ENCODE results near the gene TADA3. TPM values are rescaled to one million over a fixed set of nuclear protein-coding genes. Genes with fewer than 3 reads are reported as not detected.

TADA3 gene
- total and polyA plus RNA-seq, 9 of the 15 experiments (the other 6 are each of a cell fraction or from before 2014, with no cell fraction given) = 4.1 to 110 (median 74.8) TPM

- H4K20me1 ChIP-seq (replicated peaks; ENCODE audit: control insufficient read depth, insufficient read depth, low read length) = 0 out of 2 replicates have a peak, but pooled peaks cover 3% of the 10 kb centered on the region
- H3K27ac ChIP-seq (ENCODE audit: extremely low read depth, low read depth, low read length) = no peak overlapping the region
- peak in 3 of 4 experiments; percentile 44 to 51 (median 44) for DNase-seq (ENCODE audit: extremely low read depth in 1 of 4, low spot score in 3 of 4)
- H2AFZ ChIP-seq (ENCODE audit: low read depth, low read length) = no peak overlapping the region
- POLR2A ChIA-PET = interaction anchor here (0.6 to 6.7 kb wide), 9 partner anchors 12 to 208 kb away, joined by 3 to 49 read pairs (median 4); partner anchors contain the start of genes ARPC4, EMC3 and TADA3
- peak; percentile 65 for FAIRE-seq
- H3K9ac ChIP-seq (ENCODE audit: insufficient read depth in 1 of 2, low read depth in 2 of 2, low read length in 2 of 2) = no peak overlapping the region
- H3K79me2 ChIP-seq (ENCODE audit: control insufficient read depth, insufficient read depth, low read length) = no peaks in the 10 kb centered on the region
- peaks cover 0 to 8% of the 10 kb centered on the region in 2 experiments; a peak in 2 of 5 replicates for H3K4me1 ChIP-seq (replicated peaks in 1 of 2; ENCODE audit: control insufficient read depth in 2 of 2, insufficient read depth in 2 of 2, low read length in 2 of 2)
- H3K4me2 ChIP-seq (ENCODE audit: insufficient read depth, low read length) = no peak overlapping the region
- CTCF ChIA-PET (ENCODE audit: low intra/inter-chr PET ratio) = no interaction called here
- in situ Hi-C loops (cut with MboI) (no loop called here), intact Hi-C loops (cut with micrococcal nuclease) (no loop called here)
- BruUV-seq (replicated peaks) = no TSS peak
- no peaks in the 10 kb centered on the region for H3K27me3 ChIP-seq (ENCODE audit: control insufficient read depth in 2 of 2, insufficient read depth in 2 of 2, low read length in 2 of 2)
- peaks cover 88% of the 10 kb centered on the region for H3K36me3 ChIP-seq (ENCODE audit: control insufficient read depth, insufficient read depth, low read length)
- no peak overlapping the region for H3K4me3 ChIP-seq
- no peaks in the 10 kb centered on the region for H3K9me3 ChIP-seq (replicated peaks; ENCODE audit: control insufficient read depth, insufficient read depth, low read depth, low read length)
- ATAC-seq = peak; percentile 81
- peaks cover under 1% of the 10 kb centered on the region for H3K9me1 ChIP-seq (ENCODE audit: control insufficient read depth, insufficient read depth, low read length)
- WGBS (ENCODE audit: insufficient coverage, low coverage, missing lambda C conversion rate) = 91% methylated on average over 7 of the region's 7 CpGs
- TF ChIP-seq ATF3 (IDR thresholded peaks at IDR 0.05) = no peak
- TF ChIP-seq ATF3 (CRISPR knock-in tag; conservative IDR thresholded peaks at IDR 0.05) = no peak
- TF ChIP-seq HMG20A (CRISPR knock-in tag; conservative IDR thresholded peaks at IDR 0.05) = no peak
- no peak for TF ChIP-seq ZNF224 (CRISPR knock-in tag; IDR thresholded peaks at IDR 0.05)
- TF ChIP-seq PTRF (tag; IDR thresholded peaks at IDR 0.05) = no peak
- peak; percentile 26 to 55 (median 42); a peak in 3 of 6 replicates for TF ChIP-seq CTCF (IDR thresholded peaks at IDR 0.05 in 2 of 3, conservative IDR thresholded peaks at IDR 0.05 in 1 of 3; ENCODE audit: insufficient read depth in 2 of 3, low read depth in 1 of 3, low read length in 3 of 3)
- TF ChIP-seq BCLAF1 (IDR thresholded peaks at IDR 0.05; ENCODE audit: borderline replicate concordance in 1 of 2, control insufficient read depth in 1 of 2, low read depth in 2 of 2, low read length in 1 of 2) = no peak
- TF ChIP-seq ERF (CRISPR knock-in tag; IDR thresholded peaks at IDR 0.05) = 0 out of 2 replicates have a peak, but pooled peaks have one; percentile 28
- no peak for TF ChIP-seq ZNF639 (CRISPR knock-in tag; conservative IDR thresholded peaks at IDR 0.05 in 1 of 2, IDR thresholded peaks at IDR 0.05 in 1 of 2)
- TF ChIP-seq ID3 (CRISPR knock-in tag; IDR thresholded peaks at IDR 0.05) = no peak
- TF ChIP-seq ID3 (tag; IDR thresholded peaks at IDR 0.05) = no peak
Measured at GRCh38 chr3:9808345-9809037, 16.2 kb upstream of the TADA3 start.

Data from K562 (cell line).